K562 (cell line): ENCODE results near the gene SYT13. TPM values are rescaled to one million over a fixed set of nuclear protein-coding genes. Genes with fewer than 3 reads are reported as not detected.

Source experiments
- ATAC-seq: fragments of 200-7000 bp; cut with Tn5 transposase; 3 replicates; pipeline ENCODE4 v1.9.1; 2020; ENCODE audit warnings: moderate library complexity
- BruUV-seq: library from RNA; stranded (reverse); fragments of 400-500 nt; replicated peaks from 2 replicates; lab custom pipeline; 2021; lab: Mats Ljungman, UMichigan
- CTCF ChIA-PET: fragments of 300-600 bp; formaldehyde crosslinking; extraction: SDS; loops from one replicate; lab custom pipeline; 2021; ENCODE audit warnings: low intra/inter-chr PET ratio; lab: Yijun Ruan, JAX
- POLR2A ChIA-PET: fragments of 300-600, 350-650 bp; sonication (Branson Sonifier 250); formaldehyde crosslinking; extraction: SDS; loops from one replicate; lab custom pipeline; 2021; ENCODE audit warnings: antibody characterized with exemption, inconsistent platforms; lab: Yijun Ruan, JAX
- DNase-seq, 4 experiments: peaks; one replicate each; pipeline versions ENCODE4 v3.0.0 to v3.0.0-alpha.2; 2011 to 2018; ENCODE audit warnings: low spot score in 3 of 4, mixed read lengths in 3 of 4; ENCODE audit errors: extremely low read depth in 1 of 4
- FAIRE-seq: peaks from 2 replicates; lab custom pipeline; 2011; peaks lifted over from hg19 to GRCh38; lab: Jason Lieb, UNC
- H2AFZ ChIP-seq: 2 replicates; pipeline ENCODE4 v1.6.0; 2011; ENCODE audit warnings: low read depth, low read length, control low read depth, inconsistent platforms
- H3K27ac ChIP-seq: fragments of 200-600 bp; 3 replicates; pipeline ENCODE4 v1.8.0; 2011; ENCODE audit warnings: low read depth, mild to moderate bottlenecking, control low read depth, inconsistent platforms, low read length, moderate library complexity, mixed read lengths; ENCODE audit errors: extremely low read depth
- H3K27me3 ChIP-seq, 2 experiments: fragments of 300-600 bp in 1 of 2; 2 replicates in 1 of 2; 3 replicates in 1 of 2; pipeline versions ENCODE4 v1.6.0 to v1.8.0; 2011; ENCODE audit warnings: inconsistent platforms in 2 of 2, low read length in 2 of 2, mild to moderate bottlenecking in 1 of 2, mixed read lengths in 1 of 2, moderate library complexity in 1 of 2; ENCODE audit not compliant: control insufficient read depth in 2 of 2, insufficient read depth in 2 of 2
- H3K36me3 ChIP-seq: fragments of 300-600 bp; 3 replicates; pipeline ENCODE4 v1.8.0; 2011; ENCODE audit warnings: mild to moderate bottlenecking, low read length, inconsistent platforms; ENCODE audit not compliant: control insufficient read depth, insufficient read depth
- H3K4me1 ChIP-seq, 2 experiments: fragments of 200-600 bp in 1 of 2; replicated peaks in 1 of 2; 2 replicates in 1 of 2; 3 replicates in 1 of 2; pipeline versions ENCODE4 v1.5.1 to v1.8.0; 2011; ENCODE audit warnings: inconsistent platforms in 2 of 2, low read length in 2 of 2, mild to moderate bottlenecking in 1 of 2, mixed read lengths in 1 of 2, moderate library complexity in 1 of 2; ENCODE audit not compliant: control insufficient read depth in 2 of 2, insufficient read depth in 2 of 2
- H3K4me2 ChIP-seq: 2 replicates; pipeline ENCODE4 v1.6.1; 2011; ENCODE audit warnings: low read length, control low read depth, inconsistent platforms, mixed read lengths; ENCODE audit not compliant: insufficient read depth
- H3K4me3 ChIP-seq: fragments of 200-600 bp; sonication (generic), shearing (Covaris generic); 2 replicates; pipeline ENCODE4 v1.5.1; 2016; ENCODE audit warnings: control low read depth, inconsistent platforms
- H3K79me2 ChIP-seq: fragments of 200-600 bp; 3 replicates; pipeline ENCODE4 v1.8.0; 2011; ENCODE audit warnings: low read length, inconsistent platforms; ENCODE audit not compliant: control insufficient read depth, insufficient read depth
- H3K9ac ChIP-seq, 2 experiments: 2 replicates each; pipeline versions ENCODE4 v1.6.0 to v1.6.1; 2011; ENCODE audit warnings: low read depth in 2 of 2, low read length in 2 of 2, control low read depth in 1 of 2, inconsistent platforms in 1 of 2, mild to moderate bottlenecking in 1 of 2, mixed read lengths in 1 of 2; ENCODE audit not compliant: insufficient read depth in 1 of 2
- H3K9me1 ChIP-seq: one replicate; pipeline ENCODE4 v1.6.0; 2011; ENCODE audit warnings: inconsistent platforms, mild to moderate bottlenecking, low read length, moderate library complexity; ENCODE audit not compliant: control insufficient read depth, insufficient read depth
- H3K9me3 ChIP-seq: replicated peaks from 2 replicates; pipeline ENCODE4 v1.5.1; 2011; ENCODE audit warnings: low read depth, low read length, inconsistent platforms; ENCODE audit not compliant: control insufficient read depth, insufficient read depth
- H4K20me1 ChIP-seq: replicated peaks from 2 replicates; pipeline ENCODE4 v1.6.1; 2011; ENCODE audit warnings: low read length, inconsistent platforms, mixed read lengths; ENCODE audit not compliant: control insufficient read depth, insufficient read depth
- CBX5 ChIP-seq: IDR thresholded peaks from 2 replicates; pipeline ENCODE4 v1.6.1; 2014; ENCODE audit warnings: low read depth, borderline replicate concordance
- CCAR2 ChIP-seq: fragments of 200-400 bp; formaldehyde crosslinking; IDR thresholded peaks from 2 replicates; pipeline ENCODE4 v1.6.1; 2017; ENCODE audit warnings: mild to moderate bottlenecking, low read depth, low read length
- ELF2 ChIP-seq: fragments of 250-450 bp; sonication (Bioruptor Pico); IDR thresholded peaks from 2 replicates; pipeline ENCODE4 v1.5.0; 2021; ENCODE audit warnings: mild to moderate bottlenecking
- FUS ChIP-seq: fragments of 200-400 bp; formaldehyde crosslinking; optimal IDR thresholded peaks from 2 replicates; pipeline ENCODE3; 2017; ENCODE audit warnings: low read depth, low read length
- MTF1 ChIP-seq: fragments of 250-450 bp; sonication (Bioruptor Pico); IDR thresholded peaks from 2 replicates; pipeline ENCODE4 v1.9.0; 2021; ENCODE audit warnings: moderate library complexity, mild to moderate bottlenecking, inconsistent platforms, borderline replicate concordance
- MYBL2 ChIP-seq, 2 experiments: fragments of 450-650 bp in 1 of 2; sonication (generic) in 1 of 2; formaldehyde crosslinking in 1 of 2; IDR thresholded peaks; 2 replicates each; pipeline versions ENCODE4 v1.6.1 to v1.8.1; 2017 to 2022; ENCODE audit warnings: borderline replicate concordance in 1 of 2, inconsistent platforms in 1 of 2, low read depth in 1 of 2, mild to moderate bottlenecking in 1 of 2, missing genetic modification reagents in 1 of 2, moderate library complexity in 1 of 2
- NELFE ChIP-seq: IDR thresholded peaks from 2 replicates; pipeline ENCODE4 v1.6.1; 2011; ENCODE audit warnings: mild to moderate bottlenecking; ENCODE audit not compliant: insufficient read depth, insufficient read length
- NEUROD1 ChIP-seq: fragments of 150-350 bp; IDR thresholded peaks from 2 replicates; pipeline ENCODE4 v1.6.1; 2014; ENCODE audit warnings: borderline replicate concordance, low read length, low read depth; ENCODE audit not compliant: partially characterized antibody
- POLR2AphosphoS5 ChIP-seq: IDR thresholded peaks from 2 replicates; pipeline ENCODE4 v1.6.1; 2011; ENCODE audit warnings: mild to moderate bottlenecking, low read depth, low read length, moderate library complexity; ENCODE audit not compliant: control insufficient read depth, insufficient read depth
- TBP ChIP-seq: optimal IDR thresholded peaks from 2 replicates; pipeline ENCODE3; 2011; ENCODE audit warnings: low read depth, low read length, improper control_type of control experiment
- TFAM ChIP-seq: fragments of 250-450 bp; sonication (Bioruptor Pico); conservative IDR thresholded peaks from 2 replicates; pipeline ENCODE4 v1.5.0; 2021; ENCODE audit warnings: mild to moderate bottlenecking, moderate library complexity
- XRCC3 ChIP-seq: fragments of 450-650 bp; IDR thresholded peaks from 2 replicates; pipeline ENCODE4 v1.6.1; 2017; ENCODE audit warnings: mild to moderate bottlenecking, moderate library complexity
- ZBED1 ChIP-seq: IDR thresholded peaks from 2 replicates; pipeline ENCODE4 v1.6.1; 2014
- ZNF197 ChIP-seq: fragments of 200-800 bp; sonication (Bioruptor generic); IDR thresholded peaks from 2 replicates; pipeline ENCODE4 v1.6.1; 2016; ENCODE audit warnings: low read depth, missing genetic modification characterization, missing compliant biosample characterization
- WGBS: fragments of 100-300 bp; shearing (Covaris generic); methylation state at CpG from one replicate; pipeline ENCODE4 v1.1.6; 2016; ENCODE audit warnings: low coverage, mixed read lengths; ENCODE audit not compliant: insufficient coverage; ENCODE audit errors: missing lambda C conversion rate; 5-methylcytosine and 5-hydroxymethylcytosine counted together
- in situ Hi-C: fragments of 300-500 bp; cut with MboI; formaldehyde crosslinking; loops from 4 replicates; pipeline ENCODE4 v1.15.0; 2018; ENCODE audit warnings: inconsistent platforms, mixed read lengths
- intact Hi-C: fragments of 100-400 bp; cut with micrococcal nuclease; formaldehyde crosslinking; loops from 2 replicates; pipeline ENCODE4 v1.14.2; 2022
- polyA plus RNA-seq, 8 experiments: library from polyadenylated mRNA; depleted of rRNA in 4 of 8; stranded (reverse) in 5 of 8; unstranded in 3 of 8; fragments of >200 nt; fragmentation: Nextera tagmentation in 2 of 8; fragmentation: Illumina TruSeq in 1 of 8; extraction: Ambion mirVana in 2 of 8; extraction: Trizol in 1 of 8; gene quantifications; 2 replicates each; pipeline versions ENCODE4 v1.2.1 to v1.2.3, GENCODE V29; 2011 to 2014; ENCODE audit warnings: inconsistent platforms in 1 of 8, missing spikeins in 1 of 8
- total RNA-seq, 7 experiments: library from RNA; depleted of rRNA in 6 of 7; stranded (reverse); fragments of >200 nt in 6 of 7; fragmentation: Illumina TruSeq in 2 of 7; extraction: Trizol in 2 of 7; gene quantifications; 2 replicates each; pipeline versions ENCODE4 v1.2.1 to v1.2.3, GENCODE V29; 2011 to 2021; ENCODE audit warnings: low replicate concordance in 1 of 7
- TF ChIP-seq, protein P1 (sequence below): fragments of 450-650 bp; IDR thresholded peaks from 2 replicates; pipeline ENCODE4 v1.7.1; 2018; ENCODE audit warnings: mild to moderate bottlenecking, low read depth; ENCODE audit not compliant: partially characterized antibody

The SYT13 gene
- total and polyA plus RNA-seq, 9 of the 15 experiments (the other 6 are each of a cell fraction or from before 2014, with no cell fraction given), result under 0.01 to 0.13 (median 0.08) TPM; not detected in 2

DNA sequence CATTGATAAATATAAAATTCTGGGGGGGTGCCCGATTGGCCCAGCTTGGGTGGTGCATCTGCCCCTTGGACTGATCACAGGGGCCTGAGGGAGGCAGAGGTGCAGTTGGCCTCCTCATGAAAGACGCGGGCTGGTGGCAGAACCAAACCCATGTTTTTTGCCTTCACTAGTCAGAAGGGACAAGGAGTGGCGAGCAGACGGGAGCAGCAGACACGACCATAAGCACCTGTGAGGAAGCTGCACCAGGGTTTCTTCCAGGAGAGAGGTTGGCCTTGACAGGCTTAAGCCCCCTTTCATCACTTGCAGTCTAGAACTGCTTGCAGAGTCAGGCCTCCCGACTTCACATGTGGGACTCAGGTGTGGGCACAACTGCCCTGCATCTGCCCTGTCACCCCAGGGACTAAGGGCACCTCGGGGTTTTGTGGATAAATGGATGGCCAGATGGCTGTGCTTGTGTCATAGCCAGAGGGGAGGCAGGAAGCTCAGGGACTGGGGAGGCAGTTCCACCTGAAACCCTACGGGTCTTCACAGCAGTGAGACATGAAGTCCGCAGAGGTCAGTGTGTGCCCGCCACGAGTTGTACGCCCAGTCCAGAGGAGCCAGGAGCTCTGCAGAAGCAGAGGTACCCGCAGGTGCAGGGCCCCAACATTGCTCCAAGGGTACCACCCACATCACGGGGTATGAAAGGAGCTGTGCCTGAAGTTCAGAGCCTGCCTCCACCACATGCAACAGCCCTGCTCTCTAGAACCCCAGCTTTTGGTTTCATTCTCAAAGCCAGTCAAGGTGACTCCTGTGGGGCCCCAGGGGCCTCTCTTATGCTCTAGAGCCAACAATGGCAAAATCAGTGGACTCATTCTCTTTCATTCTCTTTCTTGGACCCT is 18.2 kb upstream of the SYT13 start:
- in situ Hi-C loops, result no loop called here
- BruUV-seq, result no TSS peak
- ChIA-PET POLR2A (interaction anchor here (1.1 to 1.2 kb wide), 2 partner anchors 9 to 24 kb away, joined by 3 read pairs; no protein-coding TSS in a partner anchor), CTCF (no interaction called here)
- Histone ChIP-seq H3K9me3 (no peaks in the 10 kb centered on the region), H4K20me1 (no peaks in the 10 kb centered on the region; the same call in 1 of the 2 replicates), H3K4me3 (no peak overlapping the region), H3K36me3 (no peaks in the 10 kb centered on the region), H3K27me3 (peaks cover 6 to 28% of the 10 kb centered on the region in 2 experiments; a peak in 4 of 5 replicates), H3K27ac (no peak overlapping the region), H3K9me1 (no peaks in the 10 kb centered on the region), H3K79me2 (no peaks in the 10 kb centered on the region), H3K4me2 (no peak overlapping the region), H3K4me1 (no peaks in the 10 kb centered on the region), H3K9ac (no peak overlapping the region), H2AFZ (no peak overlapping the region)
- WGBS, result 3% methylated on average over 15 of the region's 15 CpGs
- no peak for ATAC-seq
- FAIRE-seq, result no peak
- intact Hi-C loops, result no loop called here
- no peak for TF ChIP-seq CBX5
- no peak for TF ChIP-seq ZBED1
- no peak for TF ChIP-seq TFAM
- no peak for TF ChIP-seq NEUROD1
- no peak for TF ChIP-seq ZNF197
- no peak for TF ChIP-seq TBP
- TF ChIP-seq NELFE, result no peak
- TF ChIP-seq ELF2 (CRISPR knock-in tag), result no peak
- no peak for TF ChIP-seq MYBL2 (IDR thresholded peaks at IDR 0.05; ENCODE audit: low read depth)
- no peak for TF ChIP-seq MYBL2 (CRISPR knock-in tag; IDR thresholded peaks at IDR 0.05; ENCODE audit: borderline replicate concordance)
- TF ChIP-seq POLR2AphosphoS5, result no peak
- TF ChIP-seq, protein P1, sequence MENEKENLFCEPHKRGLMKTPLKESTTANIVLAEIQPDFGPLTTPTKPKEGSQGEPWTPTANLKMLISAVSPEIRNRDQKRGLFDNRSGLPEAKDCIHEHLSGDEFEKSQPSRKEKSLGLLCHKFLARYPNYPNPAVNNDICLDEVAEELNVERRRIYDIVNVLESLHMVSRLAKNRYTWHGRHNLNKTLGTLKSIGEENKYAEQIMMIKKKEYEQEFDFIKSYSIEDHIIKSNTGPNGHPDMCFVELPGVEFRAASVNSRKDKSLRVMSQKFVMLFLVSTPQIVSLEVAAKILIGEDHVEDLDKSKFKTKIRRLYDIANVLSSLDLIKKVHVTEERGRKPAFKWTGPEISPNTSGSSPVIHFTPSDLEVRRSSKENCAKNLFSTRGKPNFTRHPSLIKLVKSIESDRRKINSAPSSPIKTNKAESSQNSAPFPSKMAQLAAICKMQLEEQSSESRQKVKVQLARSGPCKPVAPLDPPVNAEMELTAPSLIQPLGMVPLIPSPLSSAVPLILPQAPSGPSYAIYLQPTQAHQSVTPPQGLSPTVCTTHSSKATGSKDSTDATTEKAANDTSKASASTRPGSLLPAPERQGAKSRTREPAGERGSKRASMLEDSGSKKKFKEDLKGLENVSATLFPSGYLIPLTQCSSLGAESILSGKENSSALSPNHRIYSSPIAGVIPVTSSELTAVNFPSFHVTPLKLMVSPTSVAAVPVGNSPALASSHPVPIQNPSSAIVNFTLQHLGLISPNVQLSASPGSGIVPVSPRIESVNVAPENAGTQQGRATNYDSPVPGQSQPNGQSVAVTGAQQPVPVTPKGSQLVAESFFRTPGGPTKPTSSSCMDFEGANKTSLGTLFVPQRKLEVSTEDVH, result no peak
- no peak for TF ChIP-seq CCAR2
- no peak for TF ChIP-seq FUS
- no peak for TF ChIP-seq XRCC3
- no peak for TF ChIP-seq MTF1 (CRISPR knock-in tag)
- DNase-seq, result no peak
